ENCODE data around the gene MIEF1.

MIEF1 gene

DNA sequence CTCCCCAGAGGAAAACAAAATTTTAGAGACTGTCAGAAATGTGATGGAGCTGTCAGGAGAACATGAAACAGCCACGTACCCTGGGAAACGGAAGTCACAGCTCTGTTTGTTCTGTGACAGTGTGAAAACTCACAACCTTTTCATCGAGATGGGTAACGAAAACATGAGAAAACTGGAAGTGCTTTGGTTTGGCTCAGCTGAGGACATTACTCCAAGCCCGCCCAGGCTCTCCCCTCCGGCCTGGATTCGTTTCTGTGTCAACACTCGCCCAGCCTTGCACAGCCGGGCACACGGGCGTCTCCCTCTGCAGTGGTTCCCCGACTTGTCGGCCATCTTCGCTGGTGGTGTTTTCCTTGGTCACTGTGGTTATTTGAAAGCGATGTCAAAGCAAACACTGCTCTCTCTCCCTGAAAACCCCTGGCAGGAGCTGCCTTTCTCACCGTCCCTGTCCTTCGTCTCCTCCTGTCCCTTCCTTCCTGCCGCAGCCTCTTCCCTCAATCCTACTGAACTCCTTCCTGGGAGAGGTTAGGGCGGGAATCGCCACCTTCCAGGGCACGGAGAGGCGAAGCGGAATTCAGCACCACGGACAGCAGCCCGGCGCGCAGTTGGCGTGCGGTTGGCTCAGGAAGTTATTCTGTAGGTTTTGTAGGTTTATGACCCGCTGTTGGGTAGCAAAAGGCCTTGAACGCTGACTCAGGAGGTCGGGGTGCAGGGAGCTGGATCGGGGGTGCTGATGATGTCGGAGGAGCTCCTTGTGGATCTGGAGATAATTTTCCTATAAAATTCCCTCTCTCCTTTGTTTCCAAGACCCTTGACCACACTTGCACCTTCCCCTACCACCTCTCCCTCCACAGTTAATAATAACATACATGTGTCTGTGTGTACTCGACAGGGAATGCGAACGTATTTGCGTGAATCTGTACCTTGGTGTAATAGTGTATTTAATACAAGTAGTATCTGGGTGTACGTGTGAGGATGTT is 43.6 kb downstream of the MIEF1 start:
- no peak overlapping the region for H3K4me3 ChIP-seq (ENCODE audit: severe bottlenecking)
- ATAC-seq (ENCODE audit: low read depth) (0 out of 3 replicates have a peak, but pooled peaks have one; percentile 52), DNase-seq (ENCODE audit: low spot score) (no peak)
- H3K9me3 ChIP-seq (ENCODE audit: severe bottlenecking) = no peaks in the 10 kb centered on the region
- H3K27me3 ChIP-seq (ENCODE audit: insufficient read depth, poor library complexity, severe bottlenecking) = peaks cover 4% of the 10 kb centered on the region
- TF ChIP-seq, protein P1, sequence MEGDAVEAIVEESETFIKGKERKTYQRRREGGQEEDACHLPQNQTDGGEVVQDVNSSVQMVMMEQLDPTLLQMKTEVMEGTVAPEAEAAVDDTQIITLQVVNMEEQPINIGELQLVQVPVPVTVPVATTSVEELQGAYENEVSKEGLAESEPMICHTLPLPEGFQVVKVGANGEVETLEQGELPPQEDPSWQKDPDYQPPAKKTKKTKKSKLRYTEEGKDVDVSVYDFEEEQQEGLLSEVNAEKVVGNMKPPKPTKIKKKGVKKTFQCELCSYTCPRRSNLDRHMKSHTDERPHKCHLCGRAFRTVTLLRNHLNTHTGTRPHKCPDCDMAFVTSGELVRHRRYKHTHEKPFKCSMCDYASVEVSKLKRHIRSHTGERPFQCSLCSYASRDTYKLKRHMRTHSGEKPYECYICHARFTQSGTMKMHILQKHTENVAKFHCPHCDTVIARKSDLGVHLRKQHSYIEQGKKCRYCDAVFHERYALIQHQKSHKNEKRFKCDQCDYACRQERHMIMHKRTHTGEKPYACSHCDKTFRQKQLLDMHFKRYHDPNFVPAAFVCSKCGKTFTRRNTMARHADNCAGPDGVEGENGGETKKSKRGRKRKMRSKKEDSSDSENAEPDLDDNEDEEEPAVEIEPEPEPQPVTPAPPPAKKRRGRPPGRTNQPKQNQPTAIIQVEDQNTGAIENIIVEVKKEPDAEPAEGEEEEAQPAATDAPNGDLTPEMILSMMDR (IDR thresholded peaks at IDR 0.05; ENCODE audit: poor library complexity, severe bottlenecking) = no peak
- H3K36me3 ChIP-seq (ENCODE audit: low read depth) = no peaks in the 10 kb centered on the region
- no peak overlapping the region for H3K27ac ChIP-seq (ENCODE audit: poor library complexity, severe bottlenecking)
- H3K4me1 ChIP-seq (ENCODE audit: insufficient read depth, poor library complexity, severe bottlenecking) = no peaks in the 10 kb centered on the region

DNA sequence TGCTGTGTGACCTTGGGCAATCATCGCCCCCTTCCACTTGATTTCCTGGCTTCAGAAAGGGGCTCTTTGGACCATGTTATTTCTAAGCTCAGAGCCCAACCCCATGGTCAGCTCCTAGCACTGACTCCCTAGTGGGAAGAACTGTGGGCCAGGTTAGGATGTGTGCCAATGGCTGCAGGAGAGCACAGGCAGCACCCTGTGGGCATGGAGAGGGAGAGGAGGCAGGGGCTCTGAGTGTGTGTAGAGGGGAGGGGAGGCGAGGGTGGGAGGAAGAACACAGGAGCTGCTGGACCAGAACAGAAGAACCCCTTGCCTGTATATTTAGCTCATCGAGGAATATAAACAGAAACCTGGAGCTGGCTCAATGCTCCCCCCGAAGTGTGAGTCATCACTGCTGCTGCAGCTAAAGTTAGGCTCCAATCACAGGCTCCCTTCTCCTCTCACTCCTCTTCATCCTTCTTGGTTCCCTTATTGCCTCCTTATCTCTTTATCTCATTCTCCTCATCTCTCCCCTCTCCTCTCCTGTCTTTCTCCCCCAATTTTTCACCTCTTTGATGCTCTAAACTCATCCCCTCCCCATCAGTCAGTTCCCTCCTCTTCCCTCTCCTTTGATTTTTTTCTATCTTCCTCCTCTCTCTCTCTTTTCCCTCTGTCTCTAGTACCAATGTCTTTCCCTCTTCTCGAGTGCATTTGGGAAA is 44.9 kb downstream of the MIEF1 start:
- Histone ChIP-seq H3K4me1 (ENCODE audit: insufficient read depth, poor library complexity, severe bottlenecking) (no peaks in the 10 kb centered on the region), H3K4me3 (ENCODE audit: severe bottlenecking) (no peak overlapping the region), H3K27me3 (ENCODE audit: insufficient read depth, poor library complexity, severe bottlenecking) (peaks cover 4% of the 10 kb centered on the region), H3K36me3 (ENCODE audit: low read depth) (no peaks in the 10 kb centered on the region), H3K9me3 (ENCODE audit: severe bottlenecking) (no peaks in the 10 kb centered on the region), H3K27ac (ENCODE audit: poor library complexity, severe bottlenecking) (no peak overlapping the region)
- TF ChIP-seq, protein P1 (IDR thresholded peaks at IDR 0.05; ENCODE audit: poor library complexity, severe bottlenecking) = no peak
- DNase-seq (ENCODE audit: low spot score) (no peak), ATAC-seq (ENCODE audit: low read depth) (no peak)

DNA sequence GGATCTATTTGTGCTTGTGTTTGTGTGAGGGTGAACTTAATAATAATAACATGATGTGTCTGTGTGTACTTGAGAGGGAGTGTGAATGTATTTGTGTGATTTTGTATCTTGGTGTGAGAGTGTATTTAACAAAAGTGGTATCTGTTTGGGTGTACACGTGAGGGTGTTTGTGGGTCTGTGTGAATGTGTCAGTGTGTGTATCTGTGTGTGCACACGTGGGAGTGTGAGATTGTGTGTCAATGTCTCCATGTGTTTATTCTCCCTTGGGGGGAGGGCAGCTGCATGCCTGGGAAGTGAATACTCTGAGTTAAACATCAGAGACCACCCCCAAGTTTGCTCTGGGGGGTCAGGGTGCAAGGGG is 45.5 kb downstream of the MIEF1 start:
- H3K4me3 ChIP-seq (ENCODE audit: severe bottlenecking) = no peak overlapping the region
- no peaks in the 10 kb centered on the region for H3K9me3 ChIP-seq (ENCODE audit: severe bottlenecking)
- H3K4me1 ChIP-seq (ENCODE audit: insufficient read depth, poor library complexity, severe bottlenecking) = no peaks in the 10 kb centered on the region
- H3K27ac ChIP-seq (ENCODE audit: poor library complexity, severe bottlenecking) = no peak overlapping the region
- H3K27me3 ChIP-seq (ENCODE audit: insufficient read depth, poor library complexity, severe bottlenecking) = peaks cover 4% of the 10 kb centered on the region
- TF ChIP-seq, protein P1 (IDR thresholded peaks at IDR 0.05; ENCODE audit: poor library complexity, severe bottlenecking) = no peak
- DNase-seq (ENCODE audit: low spot score) (no peak), ATAC-seq (ENCODE audit: low read depth) (no peak)
- no peaks in the 10 kb centered on the region for H3K36me3 ChIP-seq (ENCODE audit: low read depth)

DNA sequence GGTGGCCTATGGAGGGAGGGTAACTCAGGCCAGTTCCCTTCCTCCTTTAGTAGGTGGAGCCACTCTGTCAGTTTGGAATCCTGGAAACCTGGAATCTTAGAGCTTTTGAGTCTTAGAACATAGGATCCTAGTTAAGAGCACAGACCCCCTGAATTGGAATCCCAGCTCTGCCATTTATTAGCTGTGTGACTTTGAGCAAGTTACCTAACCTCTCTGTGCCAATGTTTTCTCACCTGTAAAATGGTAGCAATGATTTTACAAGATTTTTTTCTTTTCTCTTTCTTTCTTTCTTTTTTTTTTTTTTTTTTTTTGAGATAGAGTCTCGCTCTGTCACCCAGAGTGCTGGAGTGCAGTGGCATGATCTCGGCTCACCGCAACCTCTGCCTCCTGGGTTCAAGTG is 51.3 kb downstream of the MIEF1 start:
- DNase-seq (ENCODE audit: low spot score) (no peak), ATAC-seq (ENCODE audit: low read depth) (no peak)
- Histone ChIP-seq H3K27ac (ENCODE audit: poor library complexity, severe bottlenecking) (no peak overlapping the region), H3K36me3 (ENCODE audit: low read depth) (no peaks in the 10 kb centered on the region), H3K4me3 (ENCODE audit: severe bottlenecking) (no peak overlapping the region), H3K27me3 (ENCODE audit: insufficient read depth, poor library complexity, severe bottlenecking) (peaks cover 27% of the 10 kb centered on the region), H3K4me1 (ENCODE audit: insufficient read depth, poor library complexity, severe bottlenecking) (no peaks in the 10 kb centered on the region), H3K9me3 (ENCODE audit: severe bottlenecking) (no peaks in the 10 kb centered on the region)
- TF ChIP-seq, protein P1 (IDR thresholded peaks at IDR 0.05; ENCODE audit: poor library complexity, severe bottlenecking) = no peak
